HG03108 (cell line): ENCODE measurements around the gene EAF1.
"Not testable (repeated sequence)": the region's sequence is repeated elsewhere in the genome, so short reads cannot be mapped to it uniquely, and the experiment has no call there.

Source experiments
- ATAC-seq: cut with Tn5 transposase; IDR thresholded peaks from one replicate; pipeline ENCODE4 v1.9.1; 2021; ENCODE audit warnings: moderate library complexity; ENCODE audit not compliant: unreplicated experiment

The EAF1 gene

GRCh38 chr3:15477951-15478639 is 50.7 kb downstream of the EAF1 start:
- no peak for ATAC-seq

- ATAC-seq, result no peak
Observed at GRCh38 chr3:15478640-15478979, 51.2 kb downstream of the EAF1 start.

GRCh38 chr3:15479400-15480224 is 52.2 kb downstream of the EAF1 start:
- ATAC-seq, result no peak

- not testable (repeated sequence) for ATAC-seq
Observed at GRCh38 chr3:15484551-15484950, 57.2 kb downstream of the EAF1 start.

- ATAC-seq, result no peak
Observed at GRCh38 chr3:15486020-15486419, 58.6 kb downstream of the EAF1 start.

- ATAC-seq, result no peak
Observed at GRCh38 chr3:15486979-15487378, 59.6 kb downstream of the EAF1 start.

- ATAC-seq, result no peak
Observed at GRCh38 chr3:15488002-15488401, 60.6 kb downstream of the EAF1 start.

- ATAC-seq, result no peak
Observed at GRCh38 chr3:15490158-15490557, 62.8 kb downstream of the EAF1 start.

GRCh38 chr3:15491143-15491542 is 63.7 kb downstream of the EAF1 start:
- no peak for ATAC-seq
